ENCODE results near the gene GPR153. TPM values are rescaled to one million over a fixed set of nuclear protein-coding genes. Genes with fewer than 3 reads are reported as not detected.

Gene GPR153
- total RNA-seq, 1 experiment from 2014 or later: 3.4 TPM

GRCh38 chr1:6262555-6263420 lies 1.9 kb upstream of the GPR153 start:
- no peaks in the 10 kb centered on the region for H3K9me3 ChIP-seq (ENCODE audit: low read length)
- H3K79me2 ChIP-seq (ENCODE audit: low read length): no peaks in the 10 kb centered on the region
- H4K20me1 ChIP-seq (ENCODE audit: insufficient read depth, low read depth, low read length): peaks cover 20% of the 10 kb centered on the region; the same call in 1 of the 2 replicates
- peaks cover 35% of the 10 kb centered on the region for H3K4me1 ChIP-seq (ENCODE audit: low read length)
- H3K27me3 ChIP-seq (ENCODE audit: low read length): no peaks in the 10 kb centered on the region
- no peaks in the 10 kb centered on the region for H3K36me3 ChIP-seq (ENCODE audit: insufficient read depth, low read length)
- no peak overlapping the region for H3K4me3 ChIP-seq (ENCODE audit: low read length)
- no peaks in the 10 kb centered on the region for H3K9me2 ChIP-seq (replicated peaks; ENCODE audit: insufficient read depth, low read length)
- DNase-seq: no peak
- 0 out of 2 replicates have a peak overlapping the region, but pooled peaks have one; percentile 6 for H3K9ac ChIP-seq (ENCODE audit: low read length)
- peak overlapping the region; percentile 16 for H3K4me2 ChIP-seq (ENCODE audit: low read depth, low read length, poor library complexity, severe bottlenecking)
- no peak overlapping the region for H2AFZ ChIP-seq (ENCODE audit: low read length)
- no peak overlapping the region for H3K27ac ChIP-seq (ENCODE audit: low read length)

GRCh38 chr1:6261615-6261995 lies 707 bp upstream of the GPR153 start:
- Histone ChIP-seq H3K4me1 (ENCODE audit: low read length) (peaks cover 35% of the 10 kb centered on the region), H2AFZ (ENCODE audit: low read length) (no peak overlapping the region), H3K27ac (ENCODE audit: low read length) (no peak overlapping the region), H3K27me3 (ENCODE audit: low read length) (no peaks in the 10 kb centered on the region), H3K36me3 (ENCODE audit: insufficient read depth, low read length) (no peaks in the 10 kb centered on the region), H3K4me3 (ENCODE audit: low read length) (no peak overlapping the region; the same call in 1 of the 2 replicates), H3K9me3 (ENCODE audit: low read length) (no peaks in the 10 kb centered on the region), H3K4me2 (ENCODE audit: low read depth, low read length, poor library complexity, severe bottlenecking) (peak overlapping the region; percentile 47), H4K20me1 (ENCODE audit: insufficient read depth, low read depth, low read length) (peaks cover 20% of the 10 kb centered on the region; the same call in 1 of the 2 replicates), H3K9ac (ENCODE audit: low read length) (no peak overlapping the region), H3K9me2 (replicated peaks; ENCODE audit: insufficient read depth, low read length) (no peaks in the 10 kb centered on the region), H3K79me2 (ENCODE audit: low read length) (no peaks in the 10 kb centered on the region)
- peak; percentile 63 for DNase-seq

- Histone ChIP-seq H3K4me2 (ENCODE audit: low read depth, low read length, poor library complexity, severe bottlenecking) (peak overlapping the region; percentile 94), H2AFZ (ENCODE audit: low read length) (peak overlapping the region; percentile 78; the same call in 1 of the 2 replicates), H3K4me3 (ENCODE audit: low read length) (peak overlapping the region; percentile 72), H3K4me1 (ENCODE audit: low read length) (peaks cover 35% of the 10 kb centered on the region), H4K20me1 (ENCODE audit: insufficient read depth, low read depth, low read length) (peaks cover 20% of the 10 kb centered on the region; the same call in 1 of the 2 replicates), H3K27ac (ENCODE audit: low read length) (no peak overlapping the region), H3K79me2 (ENCODE audit: low read length) (no peaks in the 10 kb centered on the region), H3K9ac (ENCODE audit: low read length) (peak overlapping the region; percentile 64), H3K9me2 (replicated peaks; ENCODE audit: insufficient read depth, low read length) (no peaks in the 10 kb centered on the region), H3K36me3 (ENCODE audit: insufficient read depth, low read length) (no peaks in the 10 kb centered on the region), H3K27me3 (ENCODE audit: low read length) (no peaks in the 10 kb centered on the region), H3K9me3 (ENCODE audit: low read length) (no peaks in the 10 kb centered on the region)
- DNase-seq: peak; percentile 83
These were observed 414 bp downstream of the GPR153 start for GRCh38 chr1:6260433-6260934.

GRCh38 chr1:6259491-6260362 lies 1.2 kb downstream of the GPR153 start:
- Histone ChIP-seq H3K4me1 (ENCODE audit: low read length) (peaks cover 35% of the 10 kb centered on the region), H3K27ac (ENCODE audit: low read length) (no peak overlapping the region), H3K4me2 (ENCODE audit: low read depth, low read length, poor library complexity, severe bottlenecking) (peak overlapping the region; percentile 94), H3K9me2 (replicated peaks; ENCODE audit: insufficient read depth, low read length) (no peaks in the 10 kb centered on the region), H3K9me3 (ENCODE audit: low read length) (no peaks in the 10 kb centered on the region), H3K4me3 (ENCODE audit: low read length) (peak overlapping the region; percentile 72; the same call in 1 of the 2 replicates), H3K36me3 (ENCODE audit: insufficient read depth, low read length) (no peaks in the 10 kb centered on the region), H3K79me2 (ENCODE audit: low read length) (no peaks in the 10 kb centered on the region), H4K20me1 (ENCODE audit: insufficient read depth, low read depth, low read length) (peaks cover 19% of the 10 kb centered on the region; the same call in 1 of the 2 replicates), H3K27me3 (ENCODE audit: low read length) (no peaks in the 10 kb centered on the region), H3K9ac (ENCODE audit: low read length) (peak overlapping the region; percentile 64), H2AFZ (ENCODE audit: low read length) (no peak overlapping the region)
- peak; percentile 96 for DNase-seq

- Histone ChIP-seq H3K4me3 (ENCODE audit: low read length) (no peak overlapping the region), H3K9me3 (ENCODE audit: low read length) (no peaks in the 10 kb centered on the region), H3K9me2 (replicated peaks; ENCODE audit: insufficient read depth, low read length) (no peaks in the 10 kb centered on the region), H3K79me2 (ENCODE audit: low read length) (no peaks in the 10 kb centered on the region), H3K27ac (ENCODE audit: low read length) (no peak overlapping the region), H3K4me2 (ENCODE audit: low read depth, low read length, poor library complexity, severe bottlenecking) (no peak overlapping the region), H3K4me1 (ENCODE audit: low read length) (peaks cover 35% of the 10 kb centered on the region), H3K9ac (ENCODE audit: low read length) (no peak overlapping the region), H2AFZ (ENCODE audit: low read length) (no peak overlapping the region), H4K20me1 (ENCODE audit: insufficient read depth, low read depth, low read length) (peaks cover 16% of the 10 kb centered on the region; the same call in 1 of the 2 replicates), H3K27me3 (ENCODE audit: low read length) (no peaks in the 10 kb centered on the region), H3K36me3 (ENCODE audit: insufficient read depth, low read length) (no peaks in the 10 kb centered on the region)
- DNase-seq: peak; percentile 56
These were observed 2.2 kb downstream of the GPR153 start for GRCh38 chr1:6258675-6259074.

GRCh38 chr1:6257541-6258069 lies 3.3 kb downstream of the GPR153 start:
- Histone ChIP-seq H3K9me3 (ENCODE audit: low read length) (no peaks in the 10 kb centered on the region), H3K27ac (ENCODE audit: low read length) (no peak overlapping the region), H2AFZ (ENCODE audit: low read length) (no peak overlapping the region), H3K4me3 (ENCODE audit: low read length) (no peak overlapping the region), H3K27me3 (ENCODE audit: low read length) (no peaks in the 10 kb centered on the region), H4K20me1 (ENCODE audit: insufficient read depth, low read depth, low read length) (peaks cover 16% of the 10 kb centered on the region; the same call in 1 of the 2 replicates), H3K9ac (ENCODE audit: low read length) (no peak overlapping the region), H3K36me3 (ENCODE audit: insufficient read depth, low read length) (no peaks in the 10 kb centered on the region), H3K4me2 (ENCODE audit: low read depth, low read length, poor library complexity, severe bottlenecking) (no peak overlapping the region), H3K9me2 (replicated peaks; ENCODE audit: insufficient read depth, low read length) (no peaks in the 10 kb centered on the region), H3K4me1 (ENCODE audit: low read length) (peaks cover 25% of the 10 kb centered on the region), H3K79me2 (ENCODE audit: low read length) (no peaks in the 10 kb centered on the region)
- DNase-seq: no peak

- no peaks in the 10 kb centered on the region for H3K79me2 ChIP-seq (ENCODE audit: low read length)
These were observed 4.3 kb downstream of the GPR153 start for GRCh38 chr1:6256645-6257044.

More at GRCh38 chr1:6256645-6257044, 4.3 kb downstream of the GPR153 start:
- Histone ChIP-seq H3K9me2 (replicated peaks; ENCODE audit: insufficient read depth, low read length) (no peaks in the 10 kb centered on the region), H3K9me3 (ENCODE audit: low read length) (no peaks in the 10 kb centered on the region), H2AFZ (ENCODE audit: low read length) (no peak overlapping the region), H3K27ac (ENCODE audit: low read length) (no peak overlapping the region), H3K27me3 (ENCODE audit: low read length) (no peaks in the 10 kb centered on the region), H3K4me2 (ENCODE audit: low read depth, low read length, poor library complexity, severe bottlenecking) (no peak overlapping the region), H3K4me3 (ENCODE audit: low read length) (no peak overlapping the region), H3K36me3 (ENCODE audit: insufficient read depth, low read length) (no peaks in the 10 kb centered on the region), H3K4me1 (ENCODE audit: low read length) (peaks cover 15% of the 10 kb centered on the region), H4K20me1 (ENCODE audit: insufficient read depth, low read depth, low read length) (peaks cover 16% of the 10 kb centered on the region; the same call in 1 of the 2 replicates), H3K9ac (ENCODE audit: low read length) (no peak overlapping the region)
- no peak for DNase-seq

Data from Karpas-422 (cell line).